Astrocyte of the spinal cord (primary cell): ENCODE data around the gene OR7D4.

Experiments
- DNase-seq: peaks from one replicate; pipeline ENCODE4 v3.0.0; 2011; ENCODE audit warnings: low read depth, low spot score
- H3K4me3 ChIP-seq: 2 replicates; pipeline ENCODE4 v1.5.1; 2011; ENCODE audit warnings: low read depth, mild to moderate bottlenecking, low read length, moderate library complexity
- CTCF ChIP-seq: IDR thresholded peaks from 2 replicates; pipeline ENCODE4 v1.5.1; 2012; ENCODE audit warnings: low read depth, mild to moderate bottlenecking, low read length, inconsistent platforms
- in situ Hi-C: cut with HindIII; loops from 2 replicates; pipeline ENCODE4 v1.10.0; 2017; ENCODE audit warnings: low sequenced_read_pairs

OR7D4 gene

GRCh38 chr19:9161427-9161826, 58.0 kb downstream of the OR7D4 start:
- no peak for DNase-seq
- in situ Hi-C loops, result no loop called here
- H3K4me3 ChIP-seq, result no peak overlapping the region
- no peak for TF ChIP-seq CTCF
